Kidney epithelial cell (primary cell): ENCODE results near the gene MCC. TPM values are rescaled to one million over a fixed set of nuclear protein-coding genes. Genes with fewer than 3 reads are reported as not detected.

Experiments used
- DNase-seq: peaks from one replicate; pipeline ENCODE4 v3.0.0-alpha.2; 2010; ENCODE audit warnings: low read depth
- H3K27me3 ChIP-seq: 2 replicates; pipeline ENCODE4 v1.6.0; 2011; ENCODE audit warnings: low read length; ENCODE audit not compliant: control insufficient read depth, insufficient read depth
- H3K36me3 ChIP-seq: 2 replicates; pipeline ENCODE4 v1.5.1; 2011; ENCODE audit warnings: low read length; ENCODE audit not compliant: control insufficient read depth, insufficient read depth
- H3K4me3 ChIP-seq: 2 replicates; pipeline ENCODE4 v1.5.1; 2011; ENCODE audit warnings: low read depth, mild to moderate bottlenecking, control low read depth, low read length
- CTCF ChIP-seq: IDR thresholded peaks from 2 replicates; pipeline ENCODE4 v1.5.1; 2011; ENCODE audit warnings: mild to moderate bottlenecking, moderate library complexity, low read length, control low read depth, inconsistent platforms; ENCODE audit not compliant: insufficient read depth, poor library complexity, severe bottlenecking
- total RNA-seq: library from RNA; depleted of rRNA; stranded (reverse); fragments of >200 nt; gene quantifications from 2 replicates; pipeline ENCODE4 v1.2.3, GENCODE V29; 2015

MCC gene
- total RNA-seq, 1 donor from 2014 or later: 16.7 TPM

- Histone ChIP-seq H3K36me3 (no peaks in the 10 kb centered on the region), H3K4me3 (no peak overlapping the region), H3K27me3 (no peaks in the 10 kb centered on the region)
- no peak for DNase-seq
- TF ChIP-seq CTCF: no peak
These were observed 462.7 kb downstream of the MCC start for GRCh38 chr5:113025596-113025995.

- Histone ChIP-seq H3K27me3 (no peaks in the 10 kb centered on the region), H3K36me3 (no peaks in the 10 kb centered on the region), H3K4me3 (no peak overlapping the region)
- DNase-seq: no peak
- no peak for TF ChIP-seq CTCF
These were observed 464.1 kb downstream of the MCC start for GRCh38 chr5:113024076-113024697.

GRCh38 chr5:113022661-113023060 is 465.6 kb downstream of the MCC start:
- H3K36me3 ChIP-seq: no peaks in the 10 kb centered on the region
- no peak for DNase-seq

GRCh38 chr5:113020461-113021273 is 467.6 kb downstream of the MCC start:
- TF ChIP-seq CTCF: no peak
- Histone ChIP-seq H3K36me3 (no peaks in the 10 kb centered on the region), H3K27me3 (no peaks in the 10 kb centered on the region), H3K4me3 (no peak overlapping the region)
- peak; percentile 74 for DNase-seq

More at GRCh38 chr5:113022661-113023060, 465.6 kb downstream of the MCC start:
- no peak for TF ChIP-seq CTCF
- Histone ChIP-seq H3K4me3 (no peak overlapping the region), H3K27me3 (no peaks in the 10 kb centered on the region)

GRCh38 chr5:113017881-113018635 is 470.2 kb downstream of the MCC start:
- Histone ChIP-seq H3K4me3 (no peak overlapping the region), H3K36me3 (no peaks in the 10 kb centered on the region), H3K27me3 (no peaks in the 10 kb centered on the region)
- TF ChIP-seq CTCF: no peak
- DNase-seq: no peak
